Osteocyte (in vitro differentiated cells): ENCODE measurements around the gene TRA2B. TPM values are rescaled to one million over a fixed set of nuclear protein-coding genes. Genes with fewer than 3 reads are reported as not detected.

Source experiments
- DNase-seq: peaks from one replicate; pipeline ENCODE4 v3.0.0; 2021; ENCODE audit warnings: mixed read lengths; ENCODE audit not compliant: unreplicated experiment; ENCODE audit errors: extremely low spot score
- H3K27ac Mint-ChIP-seq: one replicate; pipeline ENCODE4 v1.8.0; 2021; ENCODE audit warnings: mild to moderate bottlenecking, mixed read lengths; ENCODE audit not compliant: unreplicated experiment
- H3K27me3 Mint-ChIP-seq: one replicate; pipeline ENCODE4 v1.8.0; 2021; ENCODE audit warnings: mixed read lengths; ENCODE audit not compliant: unreplicated experiment
- H3K36me3 Mint-ChIP-seq: one replicate; pipeline ENCODE4 v1.8.0; 2021; ENCODE audit warnings: mixed read lengths; ENCODE audit not compliant: unreplicated experiment
- H3K4me1 Mint-ChIP-seq: one replicate; pipeline ENCODE4 v1.8.0; 2021; ENCODE audit warnings: mixed read lengths; ENCODE audit not compliant: unreplicated experiment
- H3K4me3 Mint-ChIP-seq: one replicate; pipeline ENCODE4 v1.8.0; 2021; ENCODE audit warnings: mild to moderate bottlenecking, moderate library complexity, mixed read lengths; ENCODE audit not compliant: unreplicated experiment
- H3K9me3 Mint-ChIP-seq: one replicate; pipeline ENCODE4 v1.8.0; 2021; ENCODE audit warnings: mixed read lengths; ENCODE audit not compliant: unreplicated experiment
- CTCF ChIP-seq: fragments of 200-600 bp; sonication (generic); IDR thresholded peaks from 2 replicates; pipeline ENCODE4 v1.5.0; 2021; ENCODE audit warnings: antibody characterized with exemption, mild to moderate bottlenecking, moderate library complexity
- total RNA-seq: library from RNA; stranded (reverse); gene quantifications from 2 replicates; pipeline ENCODE4 v1.2.1, GENCODE V29; 2021

TRA2B gene
- total RNA-seq, 1 donor from 2014 or later, result 113 TPM

- no peaks in the 10 kb centered on the region for H3K36me3 Mint-ChIP-seq
- H3K27ac Mint-ChIP-seq, result no peak overlapping the region
- no peak for DNase-seq
- peaks cover 2% of the 10 kb centered on the region for H3K27me3 Mint-ChIP-seq
- H3K4me3 Mint-ChIP-seq, result no peak overlapping the region
- no peak for TF ChIP-seq CTCF
- peaks cover 11% of the 10 kb centered on the region for H3K4me1 Mint-ChIP-seq
- H3K9me3 Mint-ChIP-seq, result no peaks in the 10 kb centered on the region
These were observed 41.2 kb downstream of the TRA2B start for GRCh38 chr3:185896636-185897035.

GRCh38 chr3:185887066-185887465 lies 50.7 kb downstream of the TRA2B start:
- Mint-ChIP-seq H3K27ac (no peak overlapping the region), H3K9me3 (no peaks in the 10 kb centered on the region), H3K27me3 (peaks cover 10% of the 10 kb centered on the region), H3K4me1 (no peaks in the 10 kb centered on the region), H3K4me3 (no peak overlapping the region), H3K36me3 (no peaks in the 10 kb centered on the region)
- no peak for TF ChIP-seq CTCF
- DNase-seq, result no peak

- no peak overlapping the region for H3K27ac Mint-ChIP-seq
These were observed 53.2 kb downstream of the TRA2B start for GRCh38 chr3:185884641-185885040.

GRCh38 chr3:185881926-185882325 lies 55.9 kb downstream of the TRA2B start:
- no peak for TF ChIP-seq CTCF
- Mint-ChIP-seq H3K4me1 (peaks cover 2% of the 10 kb centered on the region), H3K36me3 (no peaks in the 10 kb centered on the region), H3K27ac (no peak overlapping the region), H3K9me3 (no peaks in the 10 kb centered on the region), H3K4me3 (no peak overlapping the region), H3K27me3 (no peaks in the 10 kb centered on the region)
- no peak for DNase-seq

More at GRCh38 chr3:185884641-185885040, 53.2 kb downstream of the TRA2B start:
- H3K36me3 Mint-ChIP-seq, result no peaks in the 10 kb centered on the region
- DNase-seq, result no peak
- H3K4me1 Mint-ChIP-seq, result no peaks in the 10 kb centered on the region
- no peaks in the 10 kb centered on the region for H3K27me3 Mint-ChIP-seq
- H3K4me3 Mint-ChIP-seq, result no peak overlapping the region
- no peaks in the 10 kb centered on the region for H3K9me3 Mint-ChIP-seq
- no peak for TF ChIP-seq CTCF

- TF ChIP-seq CTCF, result no peak
- no peak for DNase-seq
- H3K9me3 Mint-ChIP-seq, result no peaks in the 10 kb centered on the region
- no peaks in the 10 kb centered on the region for H3K36me3 Mint-ChIP-seq
- H3K27me3 Mint-ChIP-seq, result no peaks in the 10 kb centered on the region
- H3K27ac Mint-ChIP-seq, result no peak overlapping the region
- H3K4me1 Mint-ChIP-seq, result peaks cover 2% of the 10 kb centered on the region
- H3K4me3 Mint-ChIP-seq, result no peak overlapping the region
These were observed 57.2 kb downstream of the TRA2B start for GRCh38 chr3:185880600-185880999.
